T-cell (primary cell): ENCODE data around the gene RBFOX1. TPM values are rescaled to one million over a fixed set of nuclear protein-coding genes. Genes with fewer than 3 reads are reported as not detected.

Experiments
- ATAC-seq, 4 experiments: fragments of 200-7000 bp in 3 of 4; fragments of 150-1000 bp in 1 of 4; cut with Tn5 transposase; replicated peaks in 1 of 4; 1 replicate in 3 of 4; 2 replicates in 1 of 4; pipeline ENCODE4 v1.10.0; 2021; ENCODE audit warnings: moderate library complexity in 3 of 4, mild to moderate bottlenecking in 2 of 4, moderate number of reproducible peaks in 1 of 4
- CTCF ChIA-PET, 2 donors: fragments of 300-600 bp; sonication (Branson Sonifier 250); formaldehyde crosslinking; loops; one replicate each; lab custom pipeline; 2022; ENCODE audit warnings: antibody characterized with exemption in 2 of 2; lab: Charles Lee
- POLR2A ChIA-PET, 2 donors: fragments of 300-600 bp; sonication (Branson Sonifier 250); formaldehyde crosslinking; loops; one replicate each; lab custom pipeline; 2022; ENCODE audit warnings: antibody characterized with exemption in 2 of 2; lab: Charles Lee
- DNase-seq, 35 experiments: peaks; one replicate each; pipeline versions ENCODE4 v3.0.0 to v3.0.0-alpha.2; 2013 to 2023
- H3K27ac ChIP-seq: one replicate; pipeline ENCODE4 v1.5.1; 2013; ENCODE audit warnings: low read length
- H3K27me3 ChIP-seq, 2 experiments: replicated peaks in 1 of 2; 1 replicate in 1 of 2; 2 replicates in 1 of 2; pipeline versions ENCODE4 v1.6.1 to v1.7.0; 2013; ENCODE audit warnings: low read length in 1 of 2, mixed read lengths in 1 of 2; ENCODE audit not compliant: control insufficient read depth in 2 of 2, insufficient read depth in 2 of 2; ENCODE audit errors: extremely low read depth in 1 of 2
- H3K36me3 ChIP-seq, 2 donors: 1 replicate in 1 of 2; 2 replicates in 1 of 2; pipeline versions ENCODE4 v1.6.1 to v1.7.0; 2013; ENCODE audit warnings: low read length in 1 of 2; ENCODE audit not compliant: control insufficient read depth in 2 of 2, insufficient read depth in 1 of 2; ENCODE audit errors: extremely low read depth in 1 of 2
- H3K4me1 ChIP-seq, 2 experiments: 1 replicate in 1 of 2; 2 replicates in 1 of 2; pipeline versions ENCODE4 v1.6.1 to v1.7.0; 2013; ENCODE audit warnings: low read length in 2 of 2, mixed read lengths in 1 of 2; ENCODE audit not compliant: insufficient read depth in 2 of 2, control insufficient read depth in 1 of 2; ENCODE audit errors: extremely low read depth in 1 of 2
- H3K4me3 ChIP-seq, 2 donors: 1 replicate in 1 of 2; 2 replicates in 1 of 2; pipeline versions ENCODE4 v1.5.1 to v1.7.0; 2013; ENCODE audit warnings: mild to moderate bottlenecking in 2 of 2, low read length in 1 of 2, moderate library complexity in 1 of 2; ENCODE audit not compliant: control insufficient read depth in 1 of 2; ENCODE audit errors: extremely low read depth in 1 of 2
- H3K9me3 ChIP-seq: 2 replicates; pipeline ENCODE4 v1.7.0; 2013
- H3K27ac Mint-ChIP-seq, 2 donors: one replicate each; pipeline ENCODE4 v1.8.0; 2020 to 2021; ENCODE audit warnings: mild to moderate bottlenecking in 2 of 2, mixed read lengths in 2 of 2
- H3K27me3 Mint-ChIP-seq, 2 donors: one replicate each; pipeline ENCODE4 v1.8.0; 2021 to 2022; ENCODE audit warnings: mixed read lengths in 2 of 2
- H3K36me3 Mint-ChIP-seq: one replicate; pipeline ENCODE4 v1.8.0; 2021; ENCODE audit warnings: mixed read lengths
- H3K4me1 Mint-ChIP-seq, 3 donors: one replicate each; pipeline ENCODE4 v1.8.0; 2020 to 2022; ENCODE audit warnings: mixed read lengths in 3 of 3, mild to moderate bottlenecking in 1 of 3
- H3K4me3 Mint-ChIP-seq, 3 donors: one replicate each; pipeline ENCODE4 v1.8.0; 2020 to 2022; ENCODE audit warnings: mild to moderate bottlenecking in 3 of 3, mixed read lengths in 3 of 3, moderate library complexity in 3 of 3
- H3K9me3 Mint-ChIP-seq, 3 donors: one replicate each; pipeline ENCODE4 v1.8.0; 2020 to 2022; ENCODE audit warnings: mixed read lengths in 3 of 3
- WGBS: methylation state at CpG from one replicate; pipeline ENCODE4 v1.1.5; 2013; ENCODE audit warnings: missing lambda C conversion rate; ENCODE audit not compliant: insufficient coverage; 5-methylcytosine and 5-hydroxymethylcytosine counted together
- total RNA-seq, 35 experiments: library from RNA in 6 of 35; stranded (reverse) in 6 of 35; fragments of 120-200 nt in 1 of 35; gene quantifications; one replicate each; pipeline versions ENCODE4 v1.2.1 to v1.2.4 and lab custom pipeline; 2013 to 2026

RBFOX1 gene
- total RNA-seq, 5 donors from 2014 or later (not counting 1 experiment from before 2014, with no cell fraction given) = not detected

DNA sequence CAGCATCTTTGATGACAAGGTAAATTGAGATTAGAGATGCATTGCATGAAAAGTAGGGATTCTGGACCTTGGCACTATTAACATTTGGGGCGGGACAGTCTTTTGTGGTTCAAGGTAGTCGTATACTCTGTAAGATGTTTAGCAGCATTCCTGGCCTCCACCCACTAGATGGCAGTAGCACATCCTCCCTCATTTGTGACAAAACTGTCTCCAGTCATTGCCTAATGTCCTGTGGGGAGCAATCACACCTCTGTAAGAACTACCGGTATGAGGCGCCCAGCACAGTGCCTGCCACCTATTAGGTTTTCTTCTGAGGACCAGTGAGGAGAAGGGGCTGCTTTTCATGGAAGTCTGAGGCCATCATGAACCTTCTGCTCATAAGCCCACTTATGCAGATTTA is 180.8 kb downstream of the RBFOX1 start:
- no peaks in the 10 kb centered on the region for H3K36me3 Mint-ChIP-seq
- no peaks in the 10 kb centered on the region for H3K27me3 ChIP-seq
- H3K4me3 ChIP-seq = no peak overlapping the region
- no peaks in the 10 kb centered on the region for H3K27me3 Mint-ChIP-seq
- H3K4me1 ChIP-seq = no peaks in the 10 kb centered on the region
- no peak overlapping the region for H3K27ac Mint-ChIP-seq
- H3K9me3 ChIP-seq = no peaks in the 10 kb centered on the region
- no peak overlapping the region for H3K4me3 Mint-ChIP-seq
- no CpG with 5 or more reads among the region's 4 CpGs for WGBS
- no peaks in the 10 kb centered on the region for H3K36me3 ChIP-seq
- ATAC-seq (no peak), DNase-seq (no peak)
- no peak overlapping the region for H3K27ac ChIP-seq
- ChIA-PET CTCF (no interaction called here), POLR2A (no interaction called here)
- H3K4me1 Mint-ChIP-seq = no peaks in the 10 kb centered on the region
- peaks cover 6 to 43% (median 21%) of the 10 kb centered on the region in 3 donors for H3K9me3 Mint-ChIP-seq

DNA sequence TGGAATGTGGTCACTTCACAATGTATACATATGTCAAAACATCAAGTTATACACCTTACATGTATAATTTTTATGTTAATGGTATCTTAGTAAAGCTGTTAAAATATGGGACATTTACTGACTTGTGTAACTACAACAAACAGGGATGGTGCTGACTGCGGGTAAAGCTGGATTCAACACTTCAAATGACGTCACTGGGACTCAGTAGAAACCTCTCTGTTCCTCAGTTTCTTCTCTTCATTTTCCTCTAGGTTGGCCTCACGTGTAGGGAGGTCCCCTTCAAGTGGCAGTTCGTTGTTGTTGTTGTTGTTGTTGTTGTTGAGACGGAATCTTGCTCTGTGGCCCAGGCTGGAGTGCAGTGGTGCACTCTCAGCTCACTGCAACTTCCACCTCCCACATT is 182.9 kb downstream of the RBFOX1 start:
- Mint-ChIP-seq H3K4me3 (no peak overlapping the region), H3K36me3 (no peaks in the 10 kb centered on the region), H3K4me1 (no peaks in the 10 kb centered on the region), H3K9me3 (peaks cover 8 to 29% (median 19%) of the 10 kb centered on the region in 3 donors), H3K27ac (no peak overlapping the region), H3K27me3 (no peaks in the 10 kb centered on the region)
- 72% methylated on average over 2 of the region's 5 CpGs for WGBS
- Histone ChIP-seq H3K27ac (no peak overlapping the region), H3K27me3 (no peaks in the 10 kb centered on the region), H3K4me3 (no peak overlapping the region), H3K4me1 (no peaks in the 10 kb centered on the region), H3K36me3 (no peaks in the 10 kb centered on the region), H3K9me3 (no peaks in the 10 kb centered on the region)
- ChIA-PET CTCF (no interaction called here), POLR2A (interaction anchor here in 1 of 2 donors (0.7 kb wide), 1 partner anchor 855 kb away, joined by 3 read pairs; no protein-coding TSS in a partner anchor)
- no peak for DNase-seq
- ATAC-seq = no peak

DNA sequence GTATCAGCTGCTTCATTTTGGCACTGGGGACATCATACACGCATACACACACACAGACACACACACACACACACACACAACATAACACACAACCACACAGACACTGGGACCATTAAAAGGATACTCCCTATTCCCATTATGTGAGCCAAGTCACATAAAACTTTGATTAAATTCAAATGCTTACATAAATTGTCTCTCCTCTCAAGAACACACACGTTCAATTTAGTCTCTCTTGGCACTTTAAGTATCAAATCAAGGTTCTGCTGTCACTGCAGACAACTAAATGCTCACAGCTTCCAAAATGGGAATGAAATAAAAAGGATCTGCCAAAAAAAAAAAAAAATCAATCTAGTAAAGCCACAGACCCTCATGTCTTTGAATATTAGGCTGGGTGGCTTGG is 184.9 kb downstream of the RBFOX1 start:
- Mint-ChIP-seq H3K27ac (no peak overlapping the region), H3K9me3 (peaks cover 6 to 28% (median 26%) of the 10 kb centered on the region in 3 donors), H3K36me3 (no peaks in the 10 kb centered on the region), H3K4me1 (no peaks in the 10 kb centered on the region), H3K27me3 (no peaks in the 10 kb centered on the region), H3K4me3 (no peak overlapping the region)
- no peaks in the 10 kb centered on the region for H3K9me3 ChIP-seq
- H3K27ac ChIP-seq = no peak overlapping the region
- WGBS = 86% methylated on average over 1 of the region's 2 CpGs
- H3K27me3 ChIP-seq = no peaks in the 10 kb centered on the region
- no peaks in the 10 kb centered on the region for H3K36me3 ChIP-seq
- POLR2A ChIA-PET = no interaction called here
- no peaks in the 10 kb centered on the region for H3K4me1 ChIP-seq
- ATAC-seq = no peak
- CTCF ChIA-PET = no interaction called here
- no peak overlapping the region for H3K4me3 ChIP-seq
- no peak for DNase-seq

DNA sequence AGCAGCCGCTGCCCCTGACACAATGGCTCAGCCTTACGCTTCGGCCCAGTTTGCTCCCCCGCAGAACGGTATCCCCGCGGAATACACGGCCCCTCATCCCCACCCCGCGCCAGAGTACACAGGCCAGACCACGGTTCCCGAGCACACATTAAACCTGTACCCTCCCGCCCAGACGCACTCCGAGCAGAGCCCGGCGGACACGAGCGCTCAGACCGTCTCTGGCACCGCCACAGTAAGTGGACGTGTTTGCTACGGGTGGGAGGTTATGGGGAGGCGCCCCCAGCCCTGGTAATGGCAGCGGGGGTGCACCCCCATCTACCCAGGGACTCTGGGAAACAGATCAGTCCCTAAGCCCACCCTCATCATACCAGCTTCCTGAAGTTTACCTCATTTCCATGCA is 185.5 kb downstream of the RBFOX1 start:
- Mint-ChIP-seq H3K4me1 (no peaks in the 10 kb centered on the region), H3K9me3 (peaks cover 6 to 27% (median 26%) of the 10 kb centered on the region in 3 donors), H3K27ac (no peak overlapping the region), H3K27me3 (no peaks in the 10 kb centered on the region), H3K36me3 (no peaks in the 10 kb centered on the region), H3K4me3 (no peak overlapping the region)
- 97% methylated on average over 15 of the region's 25 CpGs for WGBS
- no peaks in the 10 kb centered on the region for H3K27me3 ChIP-seq
- no peaks in the 10 kb centered on the region for H3K9me3 ChIP-seq
- H3K4me3 ChIP-seq = no peak overlapping the region
- no peak for DNase-seq
- ChIA-PET POLR2A (no interaction called here), CTCF (no interaction called here)
- no peaks in the 10 kb centered on the region for H3K4me1 ChIP-seq
- H3K36me3 ChIP-seq = no peaks in the 10 kb centered on the region
- no peak for ATAC-seq
- no peak overlapping the region for H3K27ac ChIP-seq

DNA sequence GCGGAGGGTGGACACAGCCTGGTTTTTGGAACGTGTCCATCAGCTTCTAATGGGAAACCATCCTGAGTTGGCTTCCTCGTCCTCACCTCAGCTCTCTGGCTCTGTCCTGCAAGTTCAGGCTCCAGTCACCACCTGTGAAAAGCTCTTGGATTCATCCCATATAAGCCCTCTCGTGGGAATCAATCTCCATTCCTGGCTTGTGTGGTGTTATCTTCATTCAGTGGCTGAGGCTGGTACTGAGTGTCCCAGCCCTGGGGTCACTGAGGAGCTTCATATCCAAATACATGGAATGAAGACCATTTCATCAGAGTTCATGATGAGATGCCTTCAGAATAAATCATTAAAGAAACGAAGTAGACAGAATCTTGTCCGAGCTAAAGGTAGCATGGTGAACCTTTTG is 189.2 kb downstream of the RBFOX1 start:
- no peaks in the 10 kb centered on the region for H3K27me3 Mint-ChIP-seq
- no peaks in the 10 kb centered on the region for H3K4me1 Mint-ChIP-seq
- no peaks in the 10 kb centered on the region for H3K4me1 ChIP-seq
- CTCF ChIA-PET = no interaction called here
- H3K27me3 ChIP-seq = no peaks in the 10 kb centered on the region
- peaks cover 7 to 28% (median 13%) of the 10 kb centered on the region in 3 donors for H3K9me3 Mint-ChIP-seq
- no peaks in the 10 kb centered on the region for H3K9me3 ChIP-seq
- ATAC-seq (no peak), DNase-seq (no peak)
- POLR2A ChIA-PET = no interaction called here
- H3K27ac Mint-ChIP-seq = no peak overlapping the region
- no peaks in the 10 kb centered on the region for H3K36me3 ChIP-seq
- no peak overlapping the region for H3K4me3 Mint-ChIP-seq
- H3K27ac ChIP-seq = no peak overlapping the region
- H3K36me3 Mint-ChIP-seq = no peaks in the 10 kb centered on the region
- no peak overlapping the region for H3K4me3 ChIP-seq
- WGBS = 60% methylated on average over 5 of the region's 6 CpGs

DNA sequence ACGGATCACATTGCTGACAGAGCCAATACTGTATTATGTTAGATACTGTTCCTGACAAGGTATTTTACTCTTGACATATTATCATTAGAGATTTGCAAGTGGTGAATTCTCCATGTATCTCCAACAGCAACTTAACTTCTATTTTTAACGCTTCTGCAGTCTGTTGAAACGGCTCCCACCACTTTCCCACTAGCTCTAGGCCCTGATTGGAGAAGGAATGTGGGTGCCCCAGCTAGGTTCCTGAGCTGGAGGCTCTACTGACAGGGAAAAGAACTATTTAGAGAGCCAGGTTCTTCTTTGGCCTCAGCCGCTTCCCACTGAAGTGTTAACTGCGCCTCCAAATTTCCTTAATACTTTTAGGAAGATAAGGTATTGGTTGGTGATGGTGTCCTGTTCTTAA is 191.8 kb downstream of the RBFOX1 start:
- ATAC-seq = no peak
- no peak overlapping the region for H3K27ac Mint-ChIP-seq
- POLR2A ChIA-PET = no interaction called here
- no peak overlapping the region for H3K4me3 Mint-ChIP-seq
- Histone ChIP-seq H3K27me3 (no peaks in the 10 kb centered on the region), H3K36me3 (no peaks in the 10 kb centered on the region), H3K9me3 (no peaks in the 10 kb centered on the region), H3K4me3 (no peak overlapping the region), H3K27ac (no peak overlapping the region), H3K4me1 (no peaks in the 10 kb centered on the region)
- no peaks in the 10 kb centered on the region for H3K36me3 Mint-ChIP-seq
- CTCF ChIA-PET = no interaction called here
- peaks cover 8 to 22% (median 13%) of the 10 kb centered on the region in 3 donors for H3K9me3 Mint-ChIP-seq
- no CpG with 5 or more reads among the region's 5 CpGs for WGBS
- DNase-seq = no peak
- no peaks in the 10 kb centered on the region for H3K27me3 Mint-ChIP-seq
- H3K4me1 Mint-ChIP-seq = no peaks in the 10 kb centered on the region

DNA sequence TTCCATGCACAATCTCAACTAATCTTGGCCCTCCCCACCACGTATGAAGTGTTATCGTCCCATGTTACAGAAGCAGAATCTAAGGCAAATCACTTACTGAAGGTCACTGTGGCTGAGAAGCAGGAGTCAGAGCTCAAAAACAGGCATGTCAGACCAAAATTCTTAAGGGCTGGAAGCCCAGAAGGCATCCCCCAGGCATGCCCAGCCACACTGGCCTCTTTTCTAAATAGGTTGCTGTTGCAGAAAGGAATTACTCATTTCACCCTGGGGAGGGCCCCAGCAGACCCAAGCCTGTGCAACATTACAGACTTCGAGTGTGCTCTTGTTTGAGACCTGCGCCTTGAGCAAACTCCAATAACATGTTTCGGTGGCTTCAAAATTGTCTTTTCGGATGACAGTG is 194.1 kb downstream of the RBFOX1 start:
- DNase-seq (no peak), ATAC-seq (no peak)
- Histone ChIP-seq H3K4me1 (no peaks in the 10 kb centered on the region), H3K9me3 (no peaks in the 10 kb centered on the region), H3K36me3 (no peaks in the 10 kb centered on the region), H3K27ac (no peak overlapping the region), H3K4me3 (no peak overlapping the region), H3K27me3 (no peaks in the 10 kb centered on the region)
- Mint-ChIP-seq H3K36me3 (no peaks in the 10 kb centered on the region), H3K4me3 (no peak overlapping the region), H3K4me1 (no peaks in the 10 kb centered on the region), H3K27me3 (no peaks in the 10 kb centered on the region), H3K27ac (no peak overlapping the region), H3K9me3 (peaks cover 11 to 18% (median 12%) of the 10 kb centered on the region in 3 donors)
- CTCF ChIA-PET = no interaction called here
- 79% methylated on average over 2 of the region's 6 CpGs for WGBS
- POLR2A ChIA-PET = no interaction called here
